HepG2 (cell line): ENCODE data around the gene SULT1E1. TPM values are rescaled to one million over a fixed set of nuclear protein-coding genes. Genes with fewer than 3 reads are reported as not detected.

Experiments used
- ATAC-seq: fragments of 200-7000 bp; cut with Tn5 transposase; 3 replicates; pipeline ENCODE4 v1.9.1; 2020; ENCODE audit warnings: mild to moderate bottlenecking, moderate library complexity
- BruUV-seq: library from RNA; stranded (reverse); fragments of 400-500 nt; replicated peaks from 2 replicates; lab custom pipeline; 2021; lab: Mats Ljungman, UMichigan
- CTCF ChIA-PET: fragments of 300-600 bp; formaldehyde crosslinking; extraction: SDS; loops from one replicate; lab custom pipeline; 2021; ENCODE audit warnings: low total read pairs, inconsistent platforms, low intra/inter-chr PET ratio; lab: Yijun Ruan, JAX
- POLR2A ChIA-PET: fragments of 350-600 bp; sonication (Branson Sonifier 250); formaldehyde crosslinking; loops from one replicate; lab custom pipeline; 2020; ENCODE audit warnings: antibody characterized with exemption, inconsistent platforms; lab: Yijun Ruan, JAX
- DNase-seq: peaks from one replicate; pipeline ENCODE4 v3.0.0-alpha.2; 2015; ENCODE audit warnings: low spot score
- FAIRE-seq: peaks from 3 replicates; lab custom pipeline; 2011; peaks lifted over from hg19 to GRCh38; lab: Jason Lieb, UNC
- H2AFZ ChIP-seq: one replicate; pipeline ENCODE4 v1.6.1; 2011; ENCODE audit warnings: low read length, inconsistent platforms
- H3K27ac ChIP-seq: fragments of 300-600 bp; 3 replicates; pipeline ENCODE4 v1.8.0; 2011; ENCODE audit warnings: mixed run types, mild to moderate bottlenecking, mixed read lengths, low read length, inconsistent platforms; ENCODE audit not compliant: insufficient read depth; ENCODE audit errors: extremely low read length
- H3K27me3 ChIP-seq, 2 experiments: fragments of 200-600 bp in 1 of 2; 2 replicates in 1 of 2; 3 replicates in 1 of 2; pipeline versions ENCODE4 v1.6.0 to v1.8.0; 2011; ENCODE audit warnings: low read length in 2 of 2, mild to moderate bottlenecking in 2 of 2, moderate library complexity in 2 of 2, inconsistent platforms in 1 of 2; ENCODE audit not compliant: insufficient read depth in 2 of 2, control insufficient read depth in 1 of 2
- H3K36me3 ChIP-seq, 2 experiments: fragments of 200-600 bp in 1 of 2; replicated peaks in 1 of 2; 2 replicates in 1 of 2; 3 replicates in 1 of 2; pipeline versions ENCODE4 v1.5.1 to v1.8.0; 2011; ENCODE audit warnings: low read length in 2 of 2, inconsistent platforms in 1 of 2; ENCODE audit not compliant: insufficient read depth in 2 of 2, control insufficient read depth in 1 of 2
- H3K4me1 ChIP-seq: 2 replicates; pipeline ENCODE4 v1.5.1; 2012; ENCODE audit warnings: low read length, inconsistent platforms; ENCODE audit not compliant: insufficient read depth
- H3K4me2 ChIP-seq: 2 replicates; pipeline ENCODE4 v1.6.0; 2011; ENCODE audit warnings: low read depth, low read length, inconsistent platforms
- H3K4me3 ChIP-seq, 3 experiments: fragments of 200-600 bp in 1 of 3; sonication (generic), shearing (Covaris generic) in 1 of 3; replicated peaks in 1 of 3; 2 replicates each; pipeline ENCODE4 v1.5.1; 2011 to 2016; ENCODE audit warnings: low read length in 3 of 3, inconsistent platforms in 2 of 3, low read depth in 2 of 3, mild to moderate bottlenecking in 2 of 3, control low read depth in 1 of 3, mixed read lengths in 1 of 3; ENCODE audit not compliant: insufficient read depth in 1 of 3
- H3K79me2 ChIP-seq: one replicate; pipeline ENCODE4 v1.6.1; 2011; ENCODE audit warnings: low read length, inconsistent platforms; ENCODE audit not compliant: insufficient read depth
- H3K9ac ChIP-seq: 2 replicates; pipeline ENCODE4 v1.6.0; 2011; ENCODE audit warnings: mild to moderate bottlenecking, low read depth, low read length, inconsistent platforms; ENCODE audit not compliant: insufficient read depth
- H3K9me3 ChIP-seq: 2 replicates; pipeline ENCODE4 v1.5.1; 2012; ENCODE audit warnings: mild to moderate bottlenecking, low read length
- H4K20me1 ChIP-seq: 2 replicates; pipeline ENCODE4 v1.6.0; 2011; ENCODE audit warnings: inconsistent platforms, mild to moderate bottlenecking, low read length, moderate library complexity; ENCODE audit not compliant: insufficient read depth
- ATF1 ChIP-seq: IDR thresholded peaks from 2 replicates; pipeline ENCODE4 v1.6.1; 2016; ENCODE audit warnings: mild to moderate bottlenecking, control low read depth
- BCL6 ChIP-seq: IDR thresholded peaks from 2 replicates; pipeline ENCODE4 v1.6.1; 2016; ENCODE audit warnings: missing genetic modification reagents, missing compliant biosample characterization
- CBX5 ChIP-seq: sonication (generic); formaldehyde crosslinking; IDR thresholded peaks from 2 replicates; pipeline ENCODE4 v1.4.0; 2020; ENCODE audit warnings: missing genetic modification reagents, borderline replicate concordance
- CTCF ChIP-seq: sonication (generic); formaldehyde crosslinking; IDR thresholded peaks from 2 replicates; pipeline ENCODE4 v1.5.0; 2020; ENCODE audit warnings: mild to moderate bottlenecking, missing genetic modification reagents, moderate library complexity
- EZH2 ChIP-seq: conservative IDR thresholded peaks from 2 replicates; pipeline ENCODE4 v1.6.1; 2012; ENCODE audit warnings: mild to moderate bottlenecking, low read depth, low read length, moderate library complexity
- MLXIP ChIP-seq: sonication (generic); formaldehyde crosslinking; IDR thresholded peaks from 2 replicates; pipeline ENCODE4 v1.9.0; 2021; ENCODE audit warnings: missing genetic modification reagents, borderline replicate concordance
- POGZ ChIP-seq: sonication (generic); formaldehyde crosslinking; IDR thresholded peaks from 2 replicates; pipeline ENCODE4 v1.4.0; 2020; ENCODE audit warnings: mild to moderate bottlenecking, missing genetic modification reagents
- SOX13 ChIP-seq, 3 experiments: fragments of 450-650 bp in 1 of 3; sonication (generic) in 1 of 3; formaldehyde crosslinking in 1 of 3; IDR thresholded peaks in 2 of 3; conservative IDR thresholded peaks in 1 of 3; 2 replicates each; pipeline versions ENCODE4 v1.5.0 to v1.6.1; 2016 to 2020; ENCODE audit warnings: antibody characterized with exemption in 1 of 3, mild to moderate bottlenecking in 1 of 3, missing compliant biosample characterization in 1 of 3, missing genetic modification reagents in 1 of 3, moderate library complexity in 1 of 3
- ZNF121 ChIP-seq: sonication (generic); formaldehyde crosslinking; IDR thresholded peaks from 2 replicates; pipeline ENCODE4 v1.5.0; 2020; ENCODE audit warnings: mild to moderate bottlenecking, missing genetic modification reagents
- ZNF761 ChIP-seq: sonication (generic); formaldehyde crosslinking; conservative IDR thresholded peaks from 2 replicates; pipeline ENCODE4 v1.4.0; 2020; ENCODE audit warnings: mild to moderate bottlenecking, missing genetic modification reagents
- WGBS: methylation state at CpG from one replicate; pipeline ENCODE4 v1.1.6; 2017; ENCODE audit warnings: low lambda C conversion rate; 5-methylcytosine and 5-hydroxymethylcytosine counted together
- in situ Hi-C: cut with HindIII; loops from 2 replicates; pipeline ENCODE4 v1.10.0; 2017; ENCODE audit warnings: low pct_unique_long_range_greater_than_20kb; ENCODE audit not compliant: extremely low pct_ligation_motif_present
- intact Hi-C: fragments of 100-400 bp; cut with micrococcal nuclease; formaldehyde crosslinking; loops from one replicate; pipeline ENCODE4 v1.10.0; 2022; ENCODE audit not compliant: unreplicated experiment
- polyA plus RNA-seq, 8 experiments: library from polyadenylated mRNA; depleted of rRNA in 3 of 8; stranded (reverse) in 7 of 8; unstranded in 1 of 8; fragments of >200 nt; fragmentation: Illumina TruSeq in 4 of 8; extraction: Trizol in 4 of 8; gene quantifications; 2 replicates each; pipeline versions ENCODE4 v1.2.1 to v1.2.3, GENCODE V29; 2011 to 2016; ENCODE audit warnings: low read depth in 4 of 8, missing spikeins in 1 of 8, mixed read lengths in 1 of 8; ENCODE audit not compliant: insufficient read depth in 1 of 8
- total RNA-seq, 5 experiments: library from RNA; depleted of rRNA; stranded (reverse); fragments of >200 nt; fragmentation: Illumina TruSeq; extraction: Trizol; gene quantifications; 2 replicates each; pipeline ENCODE4 v1.2.3, GENCODE V29; 2016; ENCODE audit warnings: low read depth in 1 of 5

Gene SULT1E1
- total and polyA plus RNA-seq, 2 of the 13 experiments (the other 11 are each of a cell fraction or from before 2014, with no cell fraction given) = 1.7 to 3.9 TPM

- no peaks in the 10 kb centered on the region for H3K27me3 ChIP-seq
- no peaks in the 10 kb centered on the region for H4K20me1 ChIP-seq
- 99% methylated on average over 5 of the region's 5 CpGs for WGBS
- no peaks in the 10 kb centered on the region for H3K36me3 ChIP-seq
- DNase-seq (no peak), FAIRE-seq (no peak), ATAC-seq (no peak)
- peaks cover 60% of the 10 kb centered on the region for H3K4me1 ChIP-seq
- H3K4me2 ChIP-seq = no peak overlapping the region
- ChIA-PET CTCF (interaction anchor here (2.4 kb wide), 1 partner anchor 59 kb away, joined by 11 read pairs; no protein-coding TSS in a partner anchor), POLR2A (no interaction called here)
- no peaks in the 10 kb centered on the region for H3K9me3 ChIP-seq
- BruUV-seq = no TSS peak
- no peak overlapping the region for H3K9ac ChIP-seq
- H3K27ac ChIP-seq = peak overlapping the region; percentile 80
- TF ChIP-seq ZNF121 (CRISPR knock-in tag) (peak; percentile 91), POGZ (CRISPR knock-in tag) (0 out of 2 replicates have a peak, but pooled peaks have one; percentile 18), ZNF761 (CRISPR knock-in tag) (no peak)
- no peaks in the 10 kb centered on the region for H3K79me2 ChIP-seq
- H2AFZ ChIP-seq = no peak overlapping the region
- intact Hi-C loops = loop anchor here (5.0 kb wide), 2 partner anchors 40 to 205 kb away; no protein-coding TSS in a partner anchor
- in situ Hi-C loops = loop anchor here (5.0 kb wide), 2 partner anchors 60 to 130 kb away; no protein-coding TSS in a partner anchor
- no peak overlapping the region for H3K4me3 ChIP-seq
Observed at GRCh38 chr4:69822198-69822597, 37.7 kb downstream of the SULT1E1 start.

- H3K4me3 ChIP-seq = no peak overlapping the region
- DNase-seq (no peak), FAIRE-seq (no peak), ATAC-seq (no peak)
- H3K36me3 ChIP-seq = no peaks in the 10 kb centered on the region
- ChIA-PET POLR2A (no interaction called here), CTCF (no interaction called here)
- no peaks in the 10 kb centered on the region for H3K79me2 ChIP-seq
- no peak overlapping the region for H2AFZ ChIP-seq
- no peaks in the 10 kb centered on the region for H3K9me3 ChIP-seq
- in situ Hi-C loops (no loop called here), intact Hi-C loops (no loop called here)
- 96% methylated on average over 1 of the region's 1 CpG for WGBS
- no peak overlapping the region for H3K27ac ChIP-seq
- no peak overlapping the region for H3K9ac ChIP-seq
- no peaks in the 10 kb centered on the region for H4K20me1 ChIP-seq
- no TSS peak for BruUV-seq
- TF ChIP-seq SOX13 (IDR thresholded peaks at IDR 0.05) (no peak), SOX13 (CRISPR knock-in tag; conservative IDR thresholded peaks at IDR 0.05 in 1 of 2, IDR thresholded peaks at IDR 0.05 in 1 of 2) (0 out of 4 replicates have a peak, but pooled peaks of 1 of the 2 experiments have one; percentile 10), ATF1 (CRISPR knock-in tag) (no peak), CBX5 (CRISPR knock-in tag) (no peak), EZH2 (no peak), BCL6 (CRISPR knock-in tag) (peak; percentile 33; the same call in 1 of the 2 replicates), CTCF (CRISPR knock-in tag) (no peak), MLXIP (no peak)
- H3K4me2 ChIP-seq = no peak overlapping the region
- no peaks in the 10 kb centered on the region for H3K27me3 ChIP-seq
- peaks cover 28% of the 10 kb centered on the region for H3K4me1 ChIP-seq
Observed at GRCh38 chr4:69818060-69818639, 41.8 kb downstream of the SULT1E1 start.
